Transverse colon (tissue), 4 donors: ENCODE measurements around the gene FOLH1.
"Not testable (repeated sequence)": the region's sequence is repeated elsewhere in the genome, so short reads cannot be mapped to it uniquely, and the experiment has no call there.

Experiments
- CTCF ChIP-seq, 5 experiments: fragments of 200-600 bp in 3 of 5; fragments of 450-650 bp in 2 of 5; sonication (generic) in 3 of 5; IDR thresholded peaks; 1 replicate in 2 of 5; 2 replicates in 3 of 5; pipeline ENCODE4 v1.5.1; 2016 to 2017; ENCODE audit warnings: antibody characterized with exemption in 5 of 5, inconsistent platforms in 3 of 5, mild to moderate bottlenecking in 2 of 5, moderate library complexity in 1 of 5
- EP300 ChIP-seq: sonication (generic); formaldehyde crosslinking; IDR thresholded peaks from one replicate; pipeline ENCODE4 v1.6.1; 2017; ENCODE audit warnings: antibody characterized with exemption, low read depth
- POLR2AphosphoS5 ChIP-seq, 3 donors: sonication (generic); formaldehyde crosslinking; IDR thresholded peaks; one replicate each; pipeline ENCODE4 v1.6.1; 2016; ENCODE audit warnings: antibody characterized with exemption in 3 of 3

- not testable (repeated sequence) for TF ChIP-seq CTCF (IDR thresholded peaks at IDR 0.05); EP300; POLR2AphosphoS5 (IDR thresholded peaks at IDR 0.05)
These were observed 22.2 kb downstream of the FOLH1 start for GRCh38 chr11:49186225-49186624.
